ENCODE results near the gene SOWAHA.

The SOWAHA gene

GRCh38 chr5:132812781-132813598 lies at the start of gene SOWAHA:
Gene SOWAHA, plus strand, starts transcription at chr5:132813302. Its CDS starts 320 bp downstream, at chr5:132813622.
- peak; percentile 76 for DNase-seq (ENCODE audit: low spot score)

- no peak for DNase-seq (ENCODE audit: low spot score)
Observed at GRCh38 chr5:132764051-132764450, 49.1 kb upstream of the SOWAHA start.

- no peak for DNase-seq (ENCODE audit: low spot score)
Observed at GRCh38 chr5:132764671-132765238, 48.3 kb upstream of the SOWAHA start.

GRCh38 chr5:132765311-132766019 lies 47.6 kb upstream of the SOWAHA start:
- no peak for DNase-seq (ENCODE audit: low spot score)

- DNase-seq (ENCODE audit: low spot score) = no peak
Observed at GRCh38 chr5:132766020-132766805, 46.9 kb upstream of the SOWAHA start.

- DNase-seq (ENCODE audit: low spot score) = no peak
Observed at GRCh38 chr5:132766806-132767055, 46.4 kb upstream of the SOWAHA start.

GRCh38 chr5:132767150-132767549 lies 46.0 kb upstream of the SOWAHA start:
- DNase-seq (ENCODE audit: low spot score) = no peak

- DNase-seq (ENCODE audit: low spot score) = no peak
Observed at GRCh38 chr5:132768485-132768868, 44.6 kb upstream of the SOWAHA start.

GRCh38 chr5:132770476-132771159 lies 42.5 kb upstream of the SOWAHA start:
- DNase-seq (ENCODE audit: low spot score) = no peak

- peak; percentile 45 for DNase-seq (ENCODE audit: low spot score)
Observed at GRCh38 chr5:132771503-132771998, 41.6 kb upstream of the SOWAHA start.

- DNase-seq (ENCODE audit: low spot score) = no peak
Observed at GRCh38 chr5:132772291-132773070, 40.6 kb upstream of the SOWAHA start.

GRCh38 chr5:132773114-132773513 lies 40.0 kb upstream of the SOWAHA start:
- no peak for DNase-seq (ENCODE audit: low spot score)

- DNase-seq (ENCODE audit: low spot score) = no peak
Observed at GRCh38 chr5:132773601-132774355, 39.3 kb upstream of the SOWAHA start.

GRCh38 chr5:132774406-132774805 lies 38.7 kb upstream of the SOWAHA start:
- DNase-seq (ENCODE audit: low spot score) = no peak

GRCh38 chr5:132774896-132775295 lies 38.2 kb upstream of the SOWAHA start:
- no peak for DNase-seq (ENCODE audit: low spot score)

- no peak for DNase-seq (ENCODE audit: low spot score)
Observed at GRCh38 chr5:132775476-132775961, 37.6 kb upstream of the SOWAHA start.

GRCh38 chr5:132776131-132776937 lies 36.8 kb upstream of the SOWAHA start:
- peak; percentile 49 for DNase-seq (ENCODE audit: low spot score)

- DNase-seq (ENCODE audit: low spot score) = no peak
Observed at GRCh38 chr5:132776938-132777208, 36.2 kb upstream of the SOWAHA start.

Data from HuH-7.5 (cell line).